ENCODE data around the gene PRR20C. TPM values are rescaled to one million over a fixed set of nuclear protein-coding genes. Genes with fewer than 3 reads are reported as not detected.

The PRR20C gene
- not detected in 2 replicates for total RNA-seq

GRCh38 chr13:57153761-57154160 lies at the start of gene PRR20C:
Gene PRR20C (plus strand): TSS chr13:57154061. CDS start chr13:57154448, 387 bp downstream.

GRCh38 chr13:57140235-57140968 lies 13.5 kb upstream of the PRR20C start, which contains the start of gene PRR20A:
Gene PRR20A (plus strand): TSS chr13:57140918. CDS start chr13:57141305, 387 bp downstream.

GRCh38 chr13:57147188-57147587 lies 6.7 kb upstream of the PRR20C start, which contains the start of gene PRR20B:
Gene PRR20B (plus strand): TSS chr13:57147488. CDS start chr13:57147875, 387 bp downstream.

GRCh38 chr13:57160332-57160731 lies 6.5 kb downstream of the PRR20C start, which contains the start of gene PRR20D:
Gene PRR20D (plus strand): TSS chr13:57160632. CDS start chr13:57161019, 387 bp downstream.

GRCh38 chr13:57166897-57167296 lies 13.0 kb downstream of the PRR20C start, which contains the start of gene PRR20E:
Gene PRR20E (plus strand): TSS chr13:57167197. CDS start chr13:57167584, 387 bp downstream.

Small RNA genes lying within 50 kb of the gene (small RNA-seq; reads per million reads assigned to genes)
- not detected for gene PRR20FP

Other genes starting within 250 kb of the PRR20C start
- not detected in 2 replicates for gene PRR20A, start 13.1 kb upstream of the PRR20C start, total RNA-seq
- not detected in 2 replicates for gene PRR20B, start 6.6 kb upstream of the PRR20C start, total RNA-seq
- gene PRR20D, start 6.6 kb downstream of the PRR20C start, total RNA-seq = not detected in 2 replicates
- not detected in 2 replicates for gene PRR20E, start 13.1 kb downstream of the PRR20C start, total RNA-seq

Measured in articular chondrocyte of knee joint (primary cell).